GM19397 (cell line): ENCODE measurements around the gene EXOSC7.

Experiments used
- ATAC-seq: cut with Tn5 transposase; IDR thresholded peaks from one replicate; pipeline ENCODE4 v1.9.1; 2021; ENCODE audit warnings: mild to moderate bottlenecking, moderate library complexity; ENCODE audit not compliant: unreplicated experiment

The EXOSC7 gene

GRCh38 chr3:44992555-44993470 is 16.8 kb downstream of the EXOSC7 start:
- ATAC-seq: no peak

- ATAC-seq: no peak
Measured at GRCh38 chr3:44993471-44994205, 17.6 kb downstream of the EXOSC7 start.

GRCh38 chr3:44995142-44995770 is 19.2 kb downstream of the EXOSC7 start:
- ATAC-seq: no peak

- ATAC-seq: no peak
Measured at GRCh38 chr3:44996556-44996969, 20.5 kb downstream of the EXOSC7 start.

GRCh38 chr3:44999782-45000181 is 23.7 kb downstream of the EXOSC7 start:
- no peak for ATAC-seq

- no peak for ATAC-seq
Measured at GRCh38 chr3:45000823-45001222, 24.8 kb downstream of the EXOSC7 start.

GRCh38 chr3:45001738-45002137 is 25.7 kb downstream of the EXOSC7 start:
- ATAC-seq: no peak

GRCh38 chr3:45002139-45002660 is 26.2 kb downstream of the EXOSC7 start:
- no peak for ATAC-seq

GRCh38 chr3:45002720-45003119 is 26.7 kb downstream of the EXOSC7 start:
- no peak for ATAC-seq

- ATAC-seq: no peak
Measured at GRCh38 chr3:45003406-45003805, 27.4 kb downstream of the EXOSC7 start.

GRCh38 chr3:45003859-45004258 is 27.8 kb downstream of the EXOSC7 start:
- no peak for ATAC-seq

- ATAC-seq: no peak
Measured at GRCh38 chr3:45007091-45007490, 31.0 kb downstream of the EXOSC7 start.

- no peak for ATAC-seq
Measured at GRCh38 chr3:45008117-45008516, 32.1 kb downstream of the EXOSC7 start.

GRCh38 chr3:45009868-45010267 is 33.8 kb downstream of the EXOSC7 start:
- no peak for ATAC-seq

GRCh38 chr3:45010811-45011333 is 34.8 kb downstream of the EXOSC7 start:
- no peak for ATAC-seq

GRCh38 chr3:45011756-45012508 is 35.9 kb downstream of the EXOSC7 start:
- ATAC-seq: no peak

- ATAC-seq: no peak
Measured at GRCh38 chr3:45012577-45012976, 36.5 kb downstream of the EXOSC7 start.

GRCh38 chr3:45016916-45017315 is 40.9 kb downstream of the EXOSC7 start:
- ATAC-seq: no peak

GRCh38 chr3:45017821-45018220 is 41.8 kb downstream of the EXOSC7 start:
- ATAC-seq: no peak

GRCh38 chr3:45020534-45020933 is 44.5 kb downstream of the EXOSC7 start:
- no peak for ATAC-seq
